C4-2B (cell line): Measurements from ENCODE around the gene TVP23C.

Source experiments
- H3K27ac ChIP-seq: fragments of 450-650 bp; 2 replicates; pipeline ENCODE4 v1.5.1; 2017
- ZFX ChIP-seq: fragments of 450-650 bp; IDR thresholded peaks from 2 replicates; pipeline ENCODE4 v1.6.1; 2017
- TF ChIP-seq, protein P1 (sequence below): fragments of 450-650 bp; conservative IDR thresholded peaks from 2 replicates; pipeline ENCODE4 v1.5.1; 2017; ENCODE audit warnings: mild to moderate bottlenecking

The TVP23C gene

DNA sequence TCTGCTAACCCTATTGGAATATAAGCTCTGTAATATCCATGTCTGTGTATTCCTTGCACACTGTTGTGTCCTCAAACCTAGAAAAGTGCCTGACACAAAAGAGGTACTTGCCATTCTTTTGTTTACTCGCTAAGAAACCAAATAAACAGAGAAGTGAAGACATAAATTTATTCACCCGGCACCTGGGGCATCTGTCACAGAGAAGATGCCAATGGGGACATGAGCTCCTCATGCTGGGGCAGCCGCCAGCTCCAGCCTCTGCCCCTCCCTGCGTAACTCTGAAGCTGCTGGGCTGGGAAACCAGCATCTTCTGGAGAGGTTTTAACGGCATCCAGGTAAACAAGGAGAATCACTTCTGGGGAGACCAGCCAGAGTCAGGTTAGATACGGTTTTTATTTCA is 80.8 kb downstream of the TVP23C start:
- TF ChIP-seq, protein P1, sequence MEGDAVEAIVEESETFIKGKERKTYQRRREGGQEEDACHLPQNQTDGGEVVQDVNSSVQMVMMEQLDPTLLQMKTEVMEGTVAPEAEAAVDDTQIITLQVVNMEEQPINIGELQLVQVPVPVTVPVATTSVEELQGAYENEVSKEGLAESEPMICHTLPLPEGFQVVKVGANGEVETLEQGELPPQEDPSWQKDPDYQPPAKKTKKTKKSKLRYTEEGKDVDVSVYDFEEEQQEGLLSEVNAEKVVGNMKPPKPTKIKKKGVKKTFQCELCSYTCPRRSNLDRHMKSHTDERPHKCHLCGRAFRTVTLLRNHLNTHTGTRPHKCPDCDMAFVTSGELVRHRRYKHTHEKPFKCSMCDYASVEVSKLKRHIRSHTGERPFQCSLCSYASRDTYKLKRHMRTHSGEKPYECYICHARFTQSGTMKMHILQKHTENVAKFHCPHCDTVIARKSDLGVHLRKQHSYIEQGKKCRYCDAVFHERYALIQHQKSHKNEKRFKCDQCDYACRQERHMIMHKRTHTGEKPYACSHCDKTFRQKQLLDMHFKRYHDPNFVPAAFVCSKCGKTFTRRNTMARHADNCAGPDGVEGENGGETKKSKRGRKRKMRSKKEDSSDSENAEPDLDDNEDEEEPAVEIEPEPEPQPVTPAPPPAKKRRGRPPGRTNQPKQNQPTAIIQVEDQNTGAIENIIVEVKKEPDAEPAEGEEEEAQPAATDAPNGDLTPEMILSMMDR: no peak
- no peak for TF ChIP-seq ZFX
- no peak overlapping the region for H3K27ac ChIP-seq

DNA sequence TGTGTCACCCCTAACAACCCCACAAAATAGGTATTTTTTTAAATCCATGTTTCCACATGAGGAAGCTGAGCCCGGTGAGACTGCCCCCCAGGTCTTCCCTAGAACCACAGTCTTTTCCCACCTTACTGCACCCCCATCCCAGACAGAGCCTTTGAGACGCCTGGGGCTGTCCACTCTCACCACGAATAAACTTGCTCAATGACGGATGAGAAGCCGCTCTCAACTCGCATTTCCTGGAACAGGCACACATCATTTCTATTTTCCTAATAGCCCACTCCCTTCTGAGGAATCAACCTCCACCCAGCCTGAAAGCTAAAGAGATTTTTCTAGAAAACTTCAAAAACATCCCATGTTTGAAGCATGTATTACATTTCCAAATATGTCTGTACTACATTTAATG is 81.8 kb downstream of the TVP23C start:
- TF ChIP-seq ZFX: no peak
- TF ChIP-seq, protein P1: no peak
- no peak overlapping the region for H3K27ac ChIP-seq

DNA sequence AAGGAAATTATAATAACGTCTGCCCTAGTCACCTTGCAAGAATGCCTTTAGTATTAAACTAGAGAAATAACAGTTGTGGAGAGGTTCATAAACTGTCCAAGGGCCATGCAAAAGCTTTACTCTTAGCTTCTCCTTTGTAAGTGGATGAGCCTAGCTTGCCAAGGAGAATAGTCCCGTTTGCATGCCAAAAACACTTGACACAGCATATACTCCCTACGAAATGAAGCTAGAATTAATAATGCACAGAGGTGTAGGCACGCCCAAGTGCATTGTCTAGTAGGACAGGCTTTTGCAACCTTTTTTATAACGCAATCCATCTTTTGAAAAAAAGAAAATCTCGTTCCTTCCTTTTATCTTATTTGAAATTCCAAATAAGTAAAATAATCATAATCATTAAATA is 83.1 kb downstream of the TVP23C start:
- no peak overlapping the region for H3K27ac ChIP-seq
- TF ChIP-seq ZFX: no peak
- TF ChIP-seq, protein P1: no peak

- no peak overlapping the region for H3K27ac ChIP-seq
- no peak for TF ChIP-seq ZFX
- TF ChIP-seq, protein P1: no peak
Measured at GRCh38 chr17:15479703-15480102, 83.6 kb downstream of the TVP23C start.

DNA sequence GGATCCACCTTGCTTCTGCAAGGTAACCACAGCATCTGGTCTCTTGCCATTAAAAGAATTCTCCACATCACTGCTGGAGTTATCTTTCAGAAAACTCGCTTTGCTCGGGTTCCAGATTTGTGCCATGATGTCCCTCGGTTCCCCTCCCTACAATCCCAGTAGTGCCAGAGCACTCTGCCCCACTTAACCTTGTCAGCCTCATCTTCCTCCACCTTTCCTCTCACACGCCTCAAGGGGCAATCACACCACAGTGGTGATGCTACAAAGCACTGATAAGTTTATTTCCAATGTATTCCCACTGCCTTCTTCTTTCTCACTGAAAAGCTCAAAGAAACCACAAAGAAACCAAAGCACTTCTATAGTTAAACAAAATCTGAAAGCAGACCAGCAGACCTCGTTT is 84.4 kb downstream of the TVP23C start:
- H3K27ac ChIP-seq: no peak overlapping the region
- no peak for TF ChIP-seq ZFX
- TF ChIP-seq, protein P1: no peak

- H3K27ac ChIP-seq: no peak overlapping the region
- TF ChIP-seq, protein P1: no peak
- TF ChIP-seq ZFX: no peak
Measured at GRCh38 chr17:15475631-15476354, 87.5 kb downstream of the TVP23C start.

GRCh38 chr17:15472891-15473290 is 90.4 kb downstream of the TVP23C start:
- TF ChIP-seq, protein P1: no peak
- TF ChIP-seq ZFX: no peak
- no peak overlapping the region for H3K27ac ChIP-seq
